ENCODE results near the gene DCHS1. TPM values are rescaled to one million over a fixed set of nuclear protein-coding genes. Genes with fewer than 3 reads are reported as not detected.

DCHS1 gene
- total and polyA plus RNA-seq, 9 donors, result 5.2 to 36.8 (median 20.8) TPM

GRCh38 chr11:6603287-6604080 lies 52.1 kb downstream of the DCHS1 start, which contains the start of the genes ILK and RRP8:
TSS of gene ILK (plus strand) at chr11:6603774. CDS start at chr11:6604272, 498 bp downstream.
TSS of gene RRP8 (minus strand) at chr11:6603616. CDS start at chr11:6603502, 114 bp downstream.
- TF ChIP-seq POLR2A (IDR thresholded peaks at IDR 0.05), result peak; percentile 85
- TF ChIP-seq CTCF (IDR thresholded peaks at IDR 0.05), result peak in 2 of 3 donors; percentile 47 to 56
- no peak for TF ChIP-seq EP300 (IDR thresholded peaks at IDR 0.05)
- Histone ChIP-seq H3K27me3 (no peaks in the 10 kb centered on the region), H3K27ac (peak within 1 kb of the TSS; percentile 82 to 83), H3K9me3 (no peaks in the 10 kb centered on the region), H3K36me3 (no peaks in the 10 kb centered on the region), H3K4me1 (ENCODE audit: insufficient read depth) (peaks cover 19% of the 10 kb centered on the region), H3K4me3 (peak within 1 kb of the TSS; percentile 96)
- peak; percentile 88 to 93 (median 90) for DNase-seq
- 0% methylated on average over 66 to 72 of the region's 72 CpGs for WGBS, 3 donors
- intact Hi-C loops (cut with DNase I), result loop anchor here (5.0 to 10.0 kb wide), 3 partner anchors 79 to 129 kb away; partner anchors contain the start of genes MRPL17 (in 4 of the 4) and TRIM3 (in 1 of the 4)

DNA sequence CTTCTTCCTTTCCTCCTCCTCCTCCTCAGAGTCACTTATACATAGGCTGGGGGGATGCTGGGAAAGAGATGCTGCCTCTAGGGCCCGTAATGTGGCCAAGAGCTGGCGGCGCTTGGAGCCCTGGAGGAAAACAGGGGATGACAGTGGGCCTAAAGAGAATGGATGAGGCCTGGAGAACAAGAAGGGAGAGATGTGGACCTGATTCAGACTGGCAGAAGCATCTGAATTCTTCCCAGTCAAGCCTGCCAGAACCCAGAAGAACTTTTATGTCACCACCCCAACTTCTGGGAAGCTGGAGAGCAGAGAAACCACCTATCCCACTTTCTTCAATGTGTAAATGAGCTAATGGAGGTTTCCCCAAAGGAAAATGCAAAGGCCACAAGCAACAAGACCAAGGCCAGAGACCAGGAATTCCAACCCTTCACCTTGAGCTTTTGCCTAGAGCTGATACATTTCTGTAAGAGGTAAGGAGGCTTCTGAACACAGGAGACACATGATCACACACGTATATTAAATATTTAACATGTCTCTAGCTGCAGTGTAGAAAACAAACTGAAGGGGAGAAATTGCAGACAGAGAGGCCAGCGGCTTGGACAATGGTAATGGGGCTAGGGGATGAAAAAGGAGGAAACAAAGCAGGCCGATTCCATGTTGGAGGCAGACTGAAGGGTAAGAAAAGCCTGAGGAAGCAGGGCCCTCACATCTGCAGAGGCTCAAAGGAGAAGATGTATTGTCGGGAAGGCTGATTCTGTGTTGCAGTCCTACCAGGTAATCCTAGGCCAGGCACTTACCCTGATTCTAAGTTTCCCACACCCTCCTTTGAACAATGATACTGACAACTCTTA lies 53.3 kb downstream of the DCHS1 start:
- no peak for TF ChIP-seq EP300 (IDR thresholded peaks at IDR 0.05)
- no peak for TF ChIP-seq CTCF (IDR thresholded peaks at IDR 0.05)
- no peak for TF ChIP-seq POLR2A (IDR thresholded peaks at IDR 0.05)
- Histone ChIP-seq H3K9me3 (no peaks in the 10 kb centered on the region), H3K4me1 (ENCODE audit: insufficient read depth) (peaks cover 18% of the 10 kb centered on the region), H3K27me3 (no peaks in the 10 kb centered on the region), H3K4me3 (peak overlapping the region; percentile 96), H3K36me3 (no peaks in the 10 kb centered on the region), H3K27ac (no peak overlapping the region)
- peak in 1 of 5 donors; percentile 5 for DNase-seq
- intact Hi-C loops (cut with DNase I), result loop anchor here (5.0 to 10.0 kb wide), 3 partner anchors 80 to 128 kb away; partner anchors contain the start of genes MRPL17 (in 4 of the 4) and TRIM3 (in 1 of the 4)
- WGBS, 3 donors, result 46 to 52% (median 49%) methylated on average over 7 of the region's 7 CpGs

GRCh38 chr11:6601041-6601461 lies 54.6 kb downstream of the DCHS1 start:
- H3K4me3 ChIP-seq, result no peak overlapping the region
- peaks cover 12% of the 10 kb centered on the region for H3K4me1 ChIP-seq (ENCODE audit: insufficient read depth)
- 93 to 98% (median 95%) methylated on average over 13 of the region's 13 CpGs for WGBS, 3 donors
- no peak overlapping the region for H3K27ac ChIP-seq
- no peaks in the 10 kb centered on the region for H3K27me3 ChIP-seq
- no peak for TF ChIP-seq CTCF (IDR thresholded peaks at IDR 0.05)
- TF ChIP-seq EP300 (IDR thresholded peaks at IDR 0.05), result no peak
- TF ChIP-seq POLR2A (IDR thresholded peaks at IDR 0.05), result no peak
- no peak for DNase-seq
- intact Hi-C loops (cut with DNase I), result loop anchor here (5.0 to 10.0 kb wide), 3 partner anchors 81 to 126 kb away; partner anchors contain the start of genes MRPL17 (in 4 of the 4) and TRIM3 (in 1 of the 4)
- H3K9me3 ChIP-seq, result no peaks in the 10 kb centered on the region
- no peaks in the 10 kb centered on the region for H3K36me3 ChIP-seq

DNA sequence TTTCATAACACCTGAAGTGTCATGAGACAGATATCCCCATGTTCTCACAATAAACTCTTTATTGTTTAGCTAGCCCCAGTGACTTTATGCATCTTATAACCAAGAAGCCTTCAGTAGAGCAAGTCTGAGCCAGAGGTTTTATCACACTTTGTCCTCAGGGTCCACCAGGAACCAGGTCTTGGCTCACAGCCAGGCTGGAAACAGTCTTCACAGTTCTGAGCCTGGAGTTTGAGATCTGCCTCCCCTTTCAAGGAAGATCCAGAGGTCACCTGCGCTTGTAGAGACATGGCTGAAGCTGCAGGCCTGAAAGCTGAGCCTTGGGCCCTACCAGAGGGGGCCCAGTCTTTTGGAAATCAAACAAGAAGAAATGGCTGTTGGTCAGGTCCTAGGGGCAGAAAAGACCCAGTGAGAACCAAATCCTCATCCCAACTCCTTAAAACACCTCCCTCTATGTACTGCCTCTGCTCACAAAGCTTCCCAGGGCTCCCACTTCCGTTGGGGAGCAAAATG lies 55.7 kb downstream of the DCHS1 start:
- 78 to 93% (median 93%) methylated on average over 2 of the region's 2 CpGs for WGBS, 3 donors
- Histone ChIP-seq H3K36me3 (no peaks in the 10 kb centered on the region), H3K27me3 (no peaks in the 10 kb centered on the region), H3K9me3 (no peaks in the 10 kb centered on the region), H3K27ac (no peak overlapping the region), H3K4me3 (no peak overlapping the region), H3K4me1 (ENCODE audit: insufficient read depth) (peaks cover 8% of the 10 kb centered on the region)
- intact Hi-C loops (cut with DNase I), result loop anchor here (5.0 to 10.0 kb wide), 3 partner anchors 82 to 125 kb away; partner anchors contain the start of genes MRPL17 (in 4 of the 4) and TRIM3 (in 1 of the 4)
- no peak for DNase-seq
- no peak for TF ChIP-seq CTCF (IDR thresholded peaks at IDR 0.05)
- TF ChIP-seq POLR2A (IDR thresholded peaks at IDR 0.05), result no peak
- no peak for TF ChIP-seq EP300 (IDR thresholded peaks at IDR 0.05)

All from ovary (tissue), 9 donors.